MM.1S (cell line): ENCODE results near the gene TGFB1I1.

ENCODE experiments used
- EZH2phosphoT487 ChIP-seq: fragments of 300-600 bp; sonication (generic); IDR thresholded peaks from 2 replicates; pipeline ENCODE4 v1.6.1; 2018; ENCODE audit warnings: antibody characterized with exemption, low read length
- TF ChIP-seq, protein P1 (sequence below): fragments of 300-600 bp; sonication (generic); IDR thresholded peaks from 2 replicates; pipeline ENCODE4 v1.5.1; 2016; ENCODE audit warnings: antibody characterized with exemption, low read length, mixed read lengths

DNA sequence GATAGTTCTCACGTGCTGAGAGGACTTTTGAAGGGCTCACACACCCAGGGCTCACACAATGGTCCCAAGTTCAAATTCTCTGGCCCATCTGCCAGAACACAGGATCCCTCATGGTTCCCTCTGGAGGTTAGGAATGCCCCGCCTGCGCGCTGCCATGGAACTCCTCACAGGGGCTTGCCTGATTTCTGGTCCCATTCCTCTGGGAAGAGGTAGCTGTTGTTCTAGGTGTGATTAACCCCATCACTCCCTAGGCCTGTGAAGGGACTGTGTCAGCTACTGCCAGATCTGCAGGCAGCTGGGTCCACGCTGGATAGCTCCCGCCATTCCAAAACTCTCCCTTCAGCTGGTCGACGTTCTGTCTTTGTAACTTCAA lies 15.0 kb upstream of the TGFB1I1 start:
- TF ChIP-seq, protein P1, sequence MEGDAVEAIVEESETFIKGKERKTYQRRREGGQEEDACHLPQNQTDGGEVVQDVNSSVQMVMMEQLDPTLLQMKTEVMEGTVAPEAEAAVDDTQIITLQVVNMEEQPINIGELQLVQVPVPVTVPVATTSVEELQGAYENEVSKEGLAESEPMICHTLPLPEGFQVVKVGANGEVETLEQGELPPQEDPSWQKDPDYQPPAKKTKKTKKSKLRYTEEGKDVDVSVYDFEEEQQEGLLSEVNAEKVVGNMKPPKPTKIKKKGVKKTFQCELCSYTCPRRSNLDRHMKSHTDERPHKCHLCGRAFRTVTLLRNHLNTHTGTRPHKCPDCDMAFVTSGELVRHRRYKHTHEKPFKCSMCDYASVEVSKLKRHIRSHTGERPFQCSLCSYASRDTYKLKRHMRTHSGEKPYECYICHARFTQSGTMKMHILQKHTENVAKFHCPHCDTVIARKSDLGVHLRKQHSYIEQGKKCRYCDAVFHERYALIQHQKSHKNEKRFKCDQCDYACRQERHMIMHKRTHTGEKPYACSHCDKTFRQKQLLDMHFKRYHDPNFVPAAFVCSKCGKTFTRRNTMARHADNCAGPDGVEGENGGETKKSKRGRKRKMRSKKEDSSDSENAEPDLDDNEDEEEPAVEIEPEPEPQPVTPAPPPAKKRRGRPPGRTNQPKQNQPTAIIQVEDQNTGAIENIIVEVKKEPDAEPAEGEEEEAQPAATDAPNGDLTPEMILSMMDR = no peak
- TF ChIP-seq EZH2phosphoT487 = no peak
